Kidney epithelial cell (primary cell): ENCODE measurements around the gene ARHGAP6. TPM values are rescaled to one million over a fixed set of nuclear protein-coding genes. Genes with fewer than 3 reads are reported as not detected.
A peak's percentile ranks its signal among the peaks of the same experiment; 100 is the strongest.

Experiments used
- DNase-seq: peaks from one replicate; pipeline ENCODE4 v3.0.0-alpha.2; 2010; ENCODE audit warnings: low read depth
- H3K27me3 ChIP-seq: 2 replicates; pipeline ENCODE4 v1.6.0; 2011; ENCODE audit warnings: low read length; ENCODE audit not compliant: control insufficient read depth, insufficient read depth
- H3K36me3 ChIP-seq: 2 replicates; pipeline ENCODE4 v1.5.1; 2011; ENCODE audit warnings: low read length; ENCODE audit not compliant: control insufficient read depth, insufficient read depth
- H3K4me3 ChIP-seq: 2 replicates; pipeline ENCODE4 v1.5.1; 2011; ENCODE audit warnings: low read depth, mild to moderate bottlenecking, control low read depth, low read length
- CTCF ChIP-seq: IDR thresholded peaks from 2 replicates; pipeline ENCODE4 v1.5.1; 2011; ENCODE audit warnings: mild to moderate bottlenecking, moderate library complexity, low read length, control low read depth, inconsistent platforms; ENCODE audit not compliant: insufficient read depth, poor library complexity, severe bottlenecking
- total RNA-seq: library from RNA; depleted of rRNA; stranded (reverse); fragments of >200 nt; gene quantifications from 2 replicates; pipeline ENCODE4 v1.2.3, GENCODE V29; 2015

The ARHGAP6 gene
- total RNA-seq, 1 donor from 2014 or later: 1.7 TPM

GRCh38 chrX:11430271-11430670 is 235.4 kb downstream of the ARHGAP6 start:
- Histone ChIP-seq H3K4me3 (no peak overlapping the region), H3K27me3 (no peaks in the 10 kb centered on the region), H3K36me3 (no peaks in the 10 kb centered on the region)
- no peak for DNase-seq
- TF ChIP-seq CTCF: no peak

GRCh38 chrX:11429538-11430085 is 236.1 kb downstream of the ARHGAP6 start:
- DNase-seq: no peak
- no peak for TF ChIP-seq CTCF

GRCh38 chrX:11427453-11428071 is 238.2 kb downstream of the ARHGAP6 start:
- H3K36me3 ChIP-seq: no peaks in the 10 kb centered on the region
- DNase-seq: no peak
- no peaks in the 10 kb centered on the region for H3K27me3 ChIP-seq
- peak; percentile 34 for TF ChIP-seq CTCF
- peak overlapping the region; percentile 31 for H3K4me3 ChIP-seq

More at GRCh38 chrX:11429538-11430085, 236.1 kb downstream of the ARHGAP6 start:
- Histone ChIP-seq H3K36me3 (no peaks in the 10 kb centered on the region), H3K27me3 (no peaks in the 10 kb centered on the region), H3K4me3 (no peak overlapping the region)

- H3K27me3 ChIP-seq: no peaks in the 10 kb centered on the region
- no peak for TF ChIP-seq CTCF
- no peaks in the 10 kb centered on the region for H3K36me3 ChIP-seq
- no peak for DNase-seq
- peak overlapping the region; percentile 31 for H3K4me3 ChIP-seq
Measured at GRCh38 chrX:11426712-11427452, 238.8 kb downstream of the ARHGAP6 start.

GRCh38 chrX:11424903-11425674 is 240.6 kb downstream of the ARHGAP6 start:
- no peak for TF ChIP-seq CTCF
- Histone ChIP-seq H3K4me3 (no peak overlapping the region), H3K27me3 (no peaks in the 10 kb centered on the region), H3K36me3 (no peaks in the 10 kb centered on the region)
- DNase-seq: no peak
